HG03457 (cell line): ENCODE data around the gene ERH.

Experiments used
- ATAC-seq: cut with Tn5 transposase; IDR thresholded peaks from one replicate; pipeline ENCODE4 v1.9.1; 2021; ENCODE audit warnings: moderate number of reproducible peaks; ENCODE audit not compliant: unreplicated experiment

ERH gene

DNA sequence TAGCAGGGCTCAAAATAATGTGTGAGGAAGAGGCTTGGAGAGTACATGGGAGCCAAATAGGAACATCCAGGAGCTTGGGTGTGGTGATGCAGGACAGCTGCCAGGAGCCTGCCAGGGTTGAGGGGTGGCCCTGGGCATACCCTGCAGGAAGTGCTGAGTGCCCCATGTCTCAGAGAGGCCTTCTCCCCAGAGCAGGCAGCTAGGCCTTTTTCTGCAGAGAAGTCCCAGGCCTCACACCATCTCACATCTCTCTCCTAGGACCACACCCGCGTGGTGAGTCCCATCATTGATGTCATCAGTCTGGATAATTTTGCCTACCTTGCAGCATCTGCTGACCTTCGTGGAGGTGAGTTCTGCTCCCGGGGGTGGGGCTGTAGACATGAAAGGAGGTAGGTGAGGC, 66.9 kb downstream of the ERH start:
- no peak for ATAC-seq
